ENCODE measurements around the gene TRIM29.

The TRIM29 gene

DNA sequence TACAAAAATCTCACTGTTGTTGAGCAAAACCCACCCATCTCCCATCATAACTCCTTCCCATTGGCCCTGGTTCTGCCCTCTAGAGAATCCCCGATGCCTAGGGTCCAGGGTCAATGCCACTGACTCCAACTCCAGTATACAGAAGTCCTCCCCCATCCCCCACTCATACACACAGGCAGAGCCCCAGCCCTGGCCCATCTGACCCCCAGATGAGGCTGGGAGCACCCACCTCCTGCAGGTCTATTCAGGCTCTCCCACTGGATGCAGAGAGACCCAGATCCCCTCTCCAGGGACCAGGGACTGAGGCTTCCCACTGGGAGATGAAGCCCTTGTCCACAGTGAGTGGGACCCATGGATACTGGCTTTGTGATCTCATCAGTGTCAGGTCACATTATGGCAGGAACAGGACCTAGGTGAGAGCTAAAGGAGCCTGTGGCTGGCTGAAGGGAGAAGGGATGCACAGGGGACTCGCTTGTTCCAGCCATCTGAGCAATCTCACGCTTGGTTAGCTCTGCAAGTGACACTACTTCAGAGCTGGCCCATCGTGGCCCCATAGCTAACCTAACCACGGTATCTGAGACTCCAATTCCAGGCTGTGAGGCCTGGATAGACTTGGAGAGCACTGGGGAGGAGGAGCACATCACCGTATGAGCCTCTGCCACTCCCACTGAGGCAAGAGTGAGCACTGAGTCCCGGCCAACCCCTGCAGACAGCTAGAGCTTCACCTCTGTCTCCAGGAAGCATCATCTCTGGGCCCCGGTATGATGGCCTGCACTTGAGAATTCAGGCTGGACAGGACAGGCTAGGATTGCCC, 35.7 kb downstream of the TRIM29 start:
- FAIRE-seq (no peak), DNase-seq (ENCODE audit: insufficient read length, low spot score) (no peak)

- FAIRE-seq, result no peak
- DNase-seq (ENCODE audit: insufficient read length, low spot score), result no peak
Observed at GRCh38 chr11:120098503-120099020, 39.4 kb downstream of the TRIM29 start.

DNA sequence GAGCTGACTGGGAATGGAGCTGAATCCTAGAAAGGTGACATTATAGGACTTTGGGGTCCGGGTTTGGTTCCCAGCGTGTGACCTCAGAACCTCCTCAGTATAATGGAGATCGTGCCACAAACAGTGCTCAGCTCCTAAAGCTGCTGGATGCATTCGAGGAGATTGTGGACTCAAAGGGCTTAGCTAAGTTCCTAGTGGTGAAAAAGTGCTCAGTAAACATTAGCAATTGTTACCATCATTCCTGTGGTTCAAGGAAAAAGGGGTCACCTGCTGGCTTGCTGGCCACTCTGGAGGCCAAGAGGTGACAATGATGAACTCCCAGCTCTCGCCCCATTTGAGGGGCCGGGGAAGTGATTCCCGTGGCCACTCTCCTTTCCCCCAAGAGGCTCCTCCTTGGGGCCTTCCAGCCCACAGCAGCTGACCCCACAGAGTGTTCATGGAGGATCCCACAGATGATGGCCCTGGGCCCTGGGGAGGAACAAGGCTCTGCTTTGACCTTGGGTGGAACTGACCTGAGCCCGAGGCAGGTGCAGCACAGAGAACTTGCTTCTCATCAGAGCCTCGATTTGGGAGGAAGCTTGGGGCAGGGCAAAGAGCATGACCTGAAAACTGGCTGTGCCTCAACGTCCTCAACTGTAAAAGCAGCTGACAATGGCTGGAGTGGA, 40.1 kb downstream of the TRIM29 start:
- no peak for FAIRE-seq

GRCh38 chr11:120096369-120097191, 41.3 kb downstream of the TRIM29 start:
- no peak for FAIRE-seq

More for the DNA sequence above, 40.1 kb downstream of the TRIM29 start:
- no peak for DNase-seq (ENCODE audit: insufficient read length, low spot score)

DNA sequence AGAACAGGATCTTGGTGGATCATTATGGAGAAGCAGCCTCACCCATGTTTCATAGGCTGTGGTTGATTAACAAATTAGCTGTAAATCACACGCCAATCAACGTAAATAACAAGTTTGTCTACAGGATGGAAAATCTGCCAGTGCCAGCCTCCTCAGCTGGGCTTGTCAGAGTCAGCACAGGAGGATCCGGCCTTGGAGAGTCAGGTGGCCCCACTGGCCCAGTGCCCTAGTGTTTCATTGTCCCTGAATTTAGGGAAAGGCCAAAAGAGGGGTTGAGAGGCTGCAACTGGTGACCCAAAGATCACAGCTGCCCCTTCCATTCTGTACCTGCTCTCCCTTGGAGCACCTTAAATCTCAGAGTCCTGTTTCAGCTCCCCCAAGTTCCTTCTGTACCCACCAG, 42.4 kb downstream of the TRIM29 start:
- DNase-seq (ENCODE audit: insufficient read length, low spot score) (no peak), FAIRE-seq (no peak)

More at GRCh38 chr11:120096369-120097191, 41.3 kb downstream of the TRIM29 start:
- no peak for DNase-seq (ENCODE audit: insufficient read length, low spot score)

GRCh38 chr11:120091701-120092100, 46.2 kb downstream of the TRIM29 start:
- no peak for FAIRE-seq

GRCh38 chr11:120091121-120091520, 46.8 kb downstream of the TRIM29 start:
- DNase-seq (ENCODE audit: insufficient read length, low spot score), result no peak
- FAIRE-seq, result no peak

More at GRCh38 chr11:120091701-120092100, 46.2 kb downstream of the TRIM29 start:
- no peak for DNase-seq (ENCODE audit: insufficient read length, low spot score)

DNA sequence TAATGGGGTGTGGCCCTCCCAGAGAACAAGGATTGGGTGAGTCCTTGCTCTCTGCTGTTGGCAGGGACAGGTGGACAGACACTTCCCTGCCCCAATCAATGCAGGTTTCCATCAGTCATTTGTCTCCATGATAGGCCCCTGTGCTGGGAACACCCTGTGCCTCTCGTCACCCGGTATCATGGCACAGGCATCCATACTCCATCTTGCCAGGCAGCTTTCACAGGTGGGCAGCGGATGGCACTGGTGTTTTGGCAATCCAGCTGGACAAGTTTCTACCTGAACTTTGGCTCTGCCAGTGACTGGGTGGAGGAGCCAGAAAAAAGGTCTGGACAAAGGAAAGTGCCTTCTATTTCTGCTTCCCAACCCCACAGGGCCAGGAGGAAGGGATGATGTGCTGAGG, 47.5 kb downstream of the TRIM29 start:
- FAIRE-seq, result no peak

GRCh38 chr11:120089036-120090001, 48.6 kb downstream of the TRIM29 start:
- FAIRE-seq, result no peak
- no peak for DNase-seq (ENCODE audit: insufficient read length, low spot score)

More for the DNA sequence above, 47.5 kb downstream of the TRIM29 start:
- DNase-seq (ENCODE audit: insufficient read length, low spot score), result no peak

GRCh38 chr11:120088056-120088455, 49.9 kb downstream of the TRIM29 start:
- FAIRE-seq (no peak), DNase-seq (ENCODE audit: insufficient read length, low spot score) (no peak)

GRCh38 chr11:120086651-120087050, 51.3 kb downstream of the TRIM29 start:
- FAIRE-seq (no peak), DNase-seq (ENCODE audit: insufficient read length, low spot score) (no peak)

DNA sequence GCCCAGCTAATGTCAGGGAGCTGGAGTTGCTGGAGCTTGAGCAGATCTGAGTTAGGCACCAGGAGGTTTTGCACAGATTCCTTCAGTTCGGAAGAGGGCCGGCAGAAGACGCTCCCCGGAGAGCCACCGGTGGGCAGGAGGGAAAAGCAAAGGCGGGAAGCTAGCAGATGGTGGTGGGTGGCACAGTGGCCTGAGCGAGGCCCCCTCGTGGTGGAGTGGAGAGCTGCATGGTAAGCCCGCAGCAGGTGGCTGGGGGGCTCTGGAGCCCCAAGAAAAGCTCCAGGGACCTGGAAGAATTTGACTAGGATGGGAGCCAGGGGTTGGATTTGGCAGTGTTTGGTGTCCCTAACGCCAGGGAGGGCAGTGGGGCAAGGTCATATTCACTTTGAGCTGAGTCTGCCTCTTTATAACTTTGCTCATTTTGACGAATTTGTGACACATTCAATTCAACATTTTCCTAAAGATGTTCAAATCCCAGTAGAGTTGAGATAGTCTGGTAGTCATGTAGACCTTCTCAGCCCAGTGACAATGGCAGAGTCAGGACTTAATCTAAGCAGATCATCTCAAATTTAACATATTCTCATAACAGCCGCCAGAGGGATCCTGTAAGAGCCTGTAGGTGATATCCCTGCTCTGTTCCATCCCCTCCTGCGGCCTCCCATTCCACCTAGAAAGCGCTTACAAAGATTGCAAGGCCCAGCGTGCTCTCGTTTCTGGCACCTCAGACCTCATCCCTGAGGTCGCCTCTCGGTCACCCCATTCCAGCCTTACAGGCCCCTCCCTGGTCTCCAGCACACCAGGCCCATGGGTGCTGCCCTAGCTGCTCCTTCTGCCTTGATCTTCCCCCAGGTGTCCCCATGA, 57.9 kb downstream of the TRIM29 start:
- DNase-seq (ENCODE audit: insufficient read length, low spot score) (no peak), FAIRE-seq (no peak)

DNA sequence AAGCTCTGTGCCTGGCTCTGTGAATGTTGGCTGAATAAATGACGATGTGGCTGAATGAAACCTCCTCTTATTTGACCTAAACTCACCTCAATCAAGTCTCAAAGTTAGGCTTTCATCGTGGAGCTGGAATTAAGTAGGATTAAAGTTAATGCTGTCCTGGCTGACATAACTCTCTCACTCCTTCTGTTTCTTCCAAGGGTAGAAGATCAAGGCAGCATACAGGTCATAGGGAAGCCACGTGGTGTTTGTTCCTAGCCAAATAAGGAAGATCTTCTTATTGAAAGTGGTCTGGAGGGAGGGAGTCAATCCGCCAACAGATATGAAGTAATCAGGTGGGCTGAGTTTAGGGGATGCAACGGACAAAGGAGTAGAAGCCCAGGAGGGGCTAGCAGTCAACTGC, 59.5 kb downstream of the TRIM29 start:
- FAIRE-seq (no peak), DNase-seq (ENCODE audit: insufficient read length, low spot score) (no peak)

- DNase-seq (ENCODE audit: insufficient read length, low spot score) (no peak), FAIRE-seq (no peak)
Observed at GRCh38 chr11:120074076-120074475, 63.8 kb downstream of the TRIM29 start.

- FAIRE-seq, result no peak
Observed at GRCh38 chr11:120073196-120073595, 64.7 kb downstream of the TRIM29 start.

GRCh38 chr11:120068114-120068573, 69.8 kb downstream of the TRIM29 start:
- peak; percentile 70 for DNase-seq (ENCODE audit: insufficient read length, low spot score)
- no peak for FAIRE-seq

More at GRCh38 chr11:120073196-120073595, 64.7 kb downstream of the TRIM29 start:
- DNase-seq (ENCODE audit: insufficient read length, low spot score), result no peak

DNA sequence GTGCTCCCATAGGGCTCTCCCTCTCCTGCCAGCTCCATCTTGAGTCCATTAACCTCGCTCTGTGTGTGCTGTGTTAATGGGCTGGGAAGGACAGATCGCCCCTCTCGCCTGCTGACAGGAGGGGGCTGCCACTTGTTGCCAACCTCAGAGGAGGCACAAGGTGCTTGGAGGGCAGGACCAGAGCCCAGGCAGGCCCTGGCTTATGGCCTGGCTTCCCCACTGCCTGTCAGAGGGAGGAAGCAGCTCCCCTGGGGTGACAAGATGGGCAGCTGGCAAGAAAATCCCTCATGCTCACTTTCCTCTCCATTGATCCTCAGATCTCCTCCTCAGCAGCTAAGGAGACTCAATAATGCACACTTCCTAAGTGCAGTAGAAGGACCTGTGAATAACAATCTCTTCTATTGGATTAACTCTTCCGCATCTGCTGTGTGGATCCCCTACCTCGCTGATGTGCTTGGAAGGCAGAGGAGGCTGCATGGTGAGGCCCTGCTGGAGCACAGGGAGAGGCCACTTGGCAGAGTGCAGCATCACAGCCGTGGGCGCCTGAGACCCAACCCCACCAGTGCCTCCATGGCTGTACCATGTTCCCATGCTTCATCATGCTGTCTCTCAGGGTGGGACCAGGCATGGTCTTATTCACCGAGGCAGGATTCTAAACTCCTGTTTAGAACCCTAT, 70.3 kb downstream of the TRIM29 start:
- FAIRE-seq, result no peak
- DNase-seq (ENCODE audit: insufficient read length, low spot score), result no peak
